Measurements from ENCODE around the gene MSH3.

MSH3 gene

GRCh38 chr5:80695666-80696065 is 41.2 kb downstream of the MSH3 start:
- Mint-ChIP-seq H3K27me3 (ENCODE audit: low read depth, poor library complexity) (no peaks in the 10 kb centered on the region), H3K36me3 (ENCODE audit: low read depth) (peaks cover 5% of the 10 kb centered on the region), H3K4me1 (no peaks in the 10 kb centered on the region), H3K4me3 (no peak overlapping the region), H3K27ac (no peak overlapping the region), H3K9me3 (no peaks in the 10 kb centered on the region)
- no peak for TF ChIP-seq CTCF (IDR thresholded peaks at IDR 0.05)
- no peak for DNase-seq

- no peak for DNase-seq
- peak overlapping the region; percentile 15 for H3K27ac Mint-ChIP-seq
- no peaks in the 10 kb centered on the region for H3K27me3 Mint-ChIP-seq (ENCODE audit: low read depth, poor library complexity)
- H3K36me3 Mint-ChIP-seq (ENCODE audit: low read depth): peaks cover 5% of the 10 kb centered on the region
- H3K9me3 Mint-ChIP-seq: no peaks in the 10 kb centered on the region
- TF ChIP-seq CTCF (IDR thresholded peaks at IDR 0.05): no peak
- H3K4me3 Mint-ChIP-seq: no peak overlapping the region
- H3K4me1 Mint-ChIP-seq: peaks cover 3% of the 10 kb centered on the region
These were observed 42.0 kb downstream of the MSH3 start for GRCh38 chr5:80696450-80696849.

- no peak for DNase-seq
- Mint-ChIP-seq H3K4me3 (no peak overlapping the region), H3K9me3 (no peaks in the 10 kb centered on the region), H3K36me3 (ENCODE audit: low read depth) (peaks cover 5% of the 10 kb centered on the region), H3K27me3 (ENCODE audit: low read depth, poor library complexity) (no peaks in the 10 kb centered on the region), H3K4me1 (peaks cover 9% of the 10 kb centered on the region), H3K27ac (no peak overlapping the region)
- no peak for TF ChIP-seq CTCF (IDR thresholded peaks at IDR 0.05)
These were observed 42.6 kb downstream of the MSH3 start for GRCh38 chr5:80697100-80697499.

- peaks cover 11% of the 10 kb centered on the region for H3K4me1 Mint-ChIP-seq
- no peak overlapping the region for H3K27ac Mint-ChIP-seq
- no peak for DNase-seq
- no peaks in the 10 kb centered on the region for H3K27me3 Mint-ChIP-seq (ENCODE audit: low read depth, poor library complexity)
- no peak overlapping the region for H3K4me3 Mint-ChIP-seq
- peaks cover 5% of the 10 kb centered on the region for H3K36me3 Mint-ChIP-seq (ENCODE audit: low read depth)
- no peak for TF ChIP-seq CTCF (IDR thresholded peaks at IDR 0.05)
- H3K9me3 Mint-ChIP-seq: no peaks in the 10 kb centered on the region
These were observed 43.9 kb downstream of the MSH3 start for GRCh38 chr5:80698369-80698768.

GRCh38 chr5:80701597-80701996 is 47.1 kb downstream of the MSH3 start:
- H3K4me1 Mint-ChIP-seq: peaks cover 19% of the 10 kb centered on the region
- no peaks in the 10 kb centered on the region for H3K9me3 Mint-ChIP-seq
- H3K36me3 Mint-ChIP-seq (ENCODE audit: low read depth): peaks cover 27% of the 10 kb centered on the region
- DNase-seq: no peak
- H3K4me3 Mint-ChIP-seq: no peak overlapping the region
- peak overlapping the region; percentile 52 for H3K27ac Mint-ChIP-seq
- H3K27me3 Mint-ChIP-seq (ENCODE audit: low read depth, poor library complexity): no peaks in the 10 kb centered on the region
- TF ChIP-seq CTCF (IDR thresholded peaks at IDR 0.05): no peak

- Mint-ChIP-seq H3K4me1 (peaks cover 19% of the 10 kb centered on the region), H3K36me3 (ENCODE audit: low read depth) (peaks cover 24% of the 10 kb centered on the region), H3K27ac (peak overlapping the region; percentile 24), H3K27me3 (ENCODE audit: low read depth, poor library complexity) (no peaks in the 10 kb centered on the region), H3K4me3 (no peak overlapping the region), H3K9me3 (no peaks in the 10 kb centered on the region)
- TF ChIP-seq CTCF (IDR thresholded peaks at IDR 0.05): no peak
- no peak for DNase-seq
These were observed 48.8 kb downstream of the MSH3 start for GRCh38 chr5:80703291-80703690.
